ENCODE results near the gene CAP2.

CAP2 gene

GRCh38 chr6:17460862-17461261, 67.5 kb downstream of the CAP2 start:
- H3K4me3 ChIP-seq (ENCODE audit: low read depth, low read length) = no peak overlapping the region
- TF ChIP-seq, protein P1, sequence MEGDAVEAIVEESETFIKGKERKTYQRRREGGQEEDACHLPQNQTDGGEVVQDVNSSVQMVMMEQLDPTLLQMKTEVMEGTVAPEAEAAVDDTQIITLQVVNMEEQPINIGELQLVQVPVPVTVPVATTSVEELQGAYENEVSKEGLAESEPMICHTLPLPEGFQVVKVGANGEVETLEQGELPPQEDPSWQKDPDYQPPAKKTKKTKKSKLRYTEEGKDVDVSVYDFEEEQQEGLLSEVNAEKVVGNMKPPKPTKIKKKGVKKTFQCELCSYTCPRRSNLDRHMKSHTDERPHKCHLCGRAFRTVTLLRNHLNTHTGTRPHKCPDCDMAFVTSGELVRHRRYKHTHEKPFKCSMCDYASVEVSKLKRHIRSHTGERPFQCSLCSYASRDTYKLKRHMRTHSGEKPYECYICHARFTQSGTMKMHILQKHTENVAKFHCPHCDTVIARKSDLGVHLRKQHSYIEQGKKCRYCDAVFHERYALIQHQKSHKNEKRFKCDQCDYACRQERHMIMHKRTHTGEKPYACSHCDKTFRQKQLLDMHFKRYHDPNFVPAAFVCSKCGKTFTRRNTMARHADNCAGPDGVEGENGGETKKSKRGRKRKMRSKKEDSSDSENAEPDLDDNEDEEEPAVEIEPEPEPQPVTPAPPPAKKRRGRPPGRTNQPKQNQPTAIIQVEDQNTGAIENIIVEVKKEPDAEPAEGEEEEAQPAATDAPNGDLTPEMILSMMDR (IDR thresholded peaks at IDR 0.05; ENCODE audit: control insufficient read depth, extremely low read depth, insufficient read depth) = no peak
- DNase-seq (ENCODE audit: low read depth) = no peak

- no peak overlapping the region for H3K4me3 ChIP-seq (ENCODE audit: low read depth, low read length)
- TF ChIP-seq, protein P1 (IDR thresholded peaks at IDR 0.05; ENCODE audit: control insufficient read depth, extremely low read depth, insufficient read depth) = no peak
- DNase-seq (ENCODE audit: low read depth) = no peak
Observed at GRCh38 chr6:17466147-17466546, 72.8 kb downstream of the CAP2 start.

DNA sequence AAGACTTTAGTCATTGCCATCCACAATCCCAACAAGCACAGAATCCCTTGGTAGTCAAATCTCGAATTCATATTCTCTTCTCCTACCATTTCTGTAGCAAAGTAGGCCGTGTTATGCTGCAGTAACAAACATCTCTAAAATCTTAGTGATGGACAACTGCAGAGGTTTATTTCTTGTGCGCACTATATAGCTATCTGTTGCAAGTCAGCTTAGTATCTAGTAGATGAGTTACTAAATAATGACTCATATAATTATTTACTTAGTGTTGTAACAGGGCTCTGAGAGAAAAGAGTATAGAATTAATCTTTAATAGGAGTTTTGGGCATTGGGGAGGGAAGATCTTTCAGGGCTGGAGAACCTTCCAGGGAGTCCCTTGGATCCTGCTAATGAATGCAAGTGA, 73.3 kb downstream of the CAP2 start:
- no peak overlapping the region for H3K4me3 ChIP-seq (ENCODE audit: low read depth, low read length)
- no peak for DNase-seq (ENCODE audit: low read depth)
- TF ChIP-seq, protein P1 (IDR thresholded peaks at IDR 0.05; ENCODE audit: control insufficient read depth, extremely low read depth, insufficient read depth) = no peak

GRCh38 chr6:17469006-17469832, 75.8 kb downstream of the CAP2 start:
- no peak overlapping the region for H3K4me3 ChIP-seq (ENCODE audit: low read depth, low read length)
- DNase-seq (ENCODE audit: low read depth) = no peak
- TF ChIP-seq, protein P1 (IDR thresholded peaks at IDR 0.05; ENCODE audit: control insufficient read depth, extremely low read depth, insufficient read depth) = no peak

DNA sequence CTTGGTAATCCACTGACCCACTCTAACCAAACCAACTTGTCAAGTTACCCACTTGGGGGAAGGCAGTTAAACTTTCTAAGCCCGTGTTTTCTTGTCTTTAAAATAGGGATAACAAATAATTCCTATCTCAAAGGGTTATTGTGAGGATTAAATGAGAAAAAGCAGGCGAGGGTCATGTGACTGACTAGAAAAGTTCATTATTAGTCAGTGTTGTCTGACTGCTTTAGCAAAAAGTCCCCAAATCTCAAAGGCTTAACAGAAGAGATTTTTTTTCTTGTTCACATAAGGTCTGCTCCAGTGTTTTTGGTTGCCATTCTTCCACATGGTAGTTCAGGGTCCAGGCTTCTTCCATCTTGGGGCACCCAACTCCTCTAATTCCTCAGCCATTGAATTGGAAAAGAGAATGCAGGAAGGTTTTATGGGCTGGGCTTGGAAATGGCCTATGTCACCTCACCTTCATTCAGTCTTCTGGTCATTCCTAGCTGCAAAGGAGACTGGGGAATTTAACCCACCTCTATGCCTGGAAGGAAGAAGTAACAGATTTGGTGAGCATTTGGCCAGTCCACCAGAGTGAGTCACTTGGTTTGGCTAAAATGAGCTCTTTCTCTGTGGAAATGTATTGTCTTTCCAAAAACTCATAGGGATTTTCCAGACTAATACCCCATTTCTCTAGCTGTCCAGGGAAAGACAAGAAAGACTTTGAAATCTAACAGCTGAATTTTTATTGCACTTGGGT, 77.0 kb downstream of the CAP2 start:
- TF ChIP-seq, protein P1 (IDR thresholded peaks at IDR 0.05; ENCODE audit: control insufficient read depth, extremely low read depth, insufficient read depth) = no peak
- DNase-seq (ENCODE audit: low read depth) = no peak
- no peak overlapping the region for H3K4me3 ChIP-seq (ENCODE audit: low read depth, low read length)

GRCh38 chr6:17470938-17471327, 77.5 kb downstream of the CAP2 start:
- H3K4me3 ChIP-seq (ENCODE audit: low read depth, low read length) = no peak overlapping the region
- TF ChIP-seq, protein P1 (IDR thresholded peaks at IDR 0.05; ENCODE audit: control insufficient read depth, extremely low read depth, insufficient read depth) = peak; percentile 7; the same call in 1 of the 2 replicates
- peak; percentile 75 for DNase-seq (ENCODE audit: low read depth)
